GM21619 (cell line): ENCODE results near the gene RND3.

Source experiments
- ATAC-seq: cut with Tn5 transposase; IDR thresholded peaks from one replicate; pipeline ENCODE4 v1.9.1; 2021; ENCODE audit not compliant: unreplicated experiment

Gene RND3

DNA sequence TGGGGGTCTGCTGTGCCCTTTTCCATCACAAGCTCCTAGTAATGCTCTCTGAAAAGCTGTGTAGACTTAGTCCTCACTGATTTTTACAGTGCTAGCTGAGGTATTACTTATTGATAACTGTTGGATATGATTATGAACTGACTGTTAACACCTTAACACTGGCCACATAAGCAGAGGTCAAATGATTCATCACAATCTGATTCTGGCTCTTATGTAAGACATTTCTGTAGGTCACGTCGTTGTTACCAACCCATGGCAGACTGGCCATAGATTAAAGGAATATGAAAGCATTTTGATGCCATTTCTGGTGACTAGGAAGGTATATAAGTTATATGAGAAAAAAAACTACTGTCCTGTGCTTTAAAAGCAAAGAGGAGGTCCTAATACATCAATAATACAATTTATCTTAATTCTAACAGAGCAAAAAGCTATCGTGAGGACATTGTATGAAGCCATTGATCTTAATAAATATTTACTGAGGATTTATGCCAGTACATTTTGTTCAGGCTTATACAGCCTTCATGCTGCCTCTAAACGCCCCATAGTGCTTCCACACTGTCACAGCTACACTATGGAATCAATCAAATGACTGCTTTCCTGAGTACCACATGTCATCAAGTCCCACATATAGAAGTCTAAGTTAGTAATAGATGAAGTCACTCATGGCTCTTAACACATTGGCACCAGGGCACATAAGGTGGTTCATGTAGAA lies 6.9 kb upstream of the RND3 start:
- ATAC-seq: no peak

DNA sequence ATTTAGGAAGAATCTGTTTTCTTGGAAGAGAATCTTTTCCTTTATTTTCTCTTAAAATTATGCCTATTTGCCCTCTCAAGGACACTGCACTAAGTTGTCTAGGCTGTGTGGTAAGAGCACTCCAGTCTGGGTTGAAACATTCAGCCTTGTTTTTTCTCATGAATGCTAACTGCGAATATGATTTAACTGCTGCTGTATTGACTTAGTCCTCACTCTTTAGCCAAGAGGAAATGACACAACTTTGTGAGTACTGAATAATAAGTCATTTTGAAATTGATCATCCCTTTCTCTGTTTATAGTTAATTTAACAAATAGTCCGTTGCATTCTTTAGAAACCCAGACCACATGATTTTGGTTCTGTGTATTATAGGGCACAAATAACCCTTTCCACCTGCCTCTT lies 4.5 kb upstream of the RND3 start:
- ATAC-seq: no peak

- no peak for ATAC-seq
These were observed 4.0 kb upstream of the RND3 start for GRCh38 chr2:150491430-150491829.

- ATAC-seq: no peak
These were observed 3.0 kb upstream of the RND3 start for GRCh38 chr2:150490466-150490865.

- ATAC-seq: no peak
These were observed 655 bp downstream of the RND3 start for GRCh38 chr2:150486539-150487484.

DNA sequence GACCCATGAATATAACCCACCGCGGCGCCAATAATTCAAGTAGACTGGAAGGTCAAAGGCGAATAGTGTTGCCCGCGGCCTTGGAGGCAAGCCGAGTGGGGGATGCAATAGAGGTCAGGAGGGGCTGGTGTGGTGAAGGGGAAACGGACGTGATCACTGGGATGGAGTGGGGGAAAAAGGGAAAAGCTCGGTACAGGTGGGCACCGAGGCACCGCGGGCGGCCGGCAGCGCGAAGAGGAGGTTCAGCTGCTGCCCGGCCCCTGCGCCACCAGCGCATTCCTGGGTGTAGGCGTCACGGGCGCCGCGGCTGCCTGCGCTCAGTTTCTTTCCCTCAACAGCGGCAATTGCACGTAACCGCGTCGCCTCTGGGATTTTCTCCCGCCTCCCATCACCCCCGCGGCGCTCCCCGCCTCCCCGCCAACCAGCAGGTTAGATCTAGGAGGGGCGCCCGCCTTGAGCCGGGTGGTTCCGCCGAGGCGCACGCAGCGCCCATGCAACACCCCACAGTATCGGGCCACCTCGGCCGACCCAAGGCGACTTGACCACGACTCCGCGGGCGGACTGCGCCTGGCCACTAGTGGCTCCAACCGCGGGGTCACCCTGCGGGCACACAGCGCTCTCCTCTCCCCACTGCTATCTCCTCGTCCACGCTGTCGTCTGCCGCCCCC lies 1.5 kb downstream of the RND3 start:
- no peak for ATAC-seq

DNA sequence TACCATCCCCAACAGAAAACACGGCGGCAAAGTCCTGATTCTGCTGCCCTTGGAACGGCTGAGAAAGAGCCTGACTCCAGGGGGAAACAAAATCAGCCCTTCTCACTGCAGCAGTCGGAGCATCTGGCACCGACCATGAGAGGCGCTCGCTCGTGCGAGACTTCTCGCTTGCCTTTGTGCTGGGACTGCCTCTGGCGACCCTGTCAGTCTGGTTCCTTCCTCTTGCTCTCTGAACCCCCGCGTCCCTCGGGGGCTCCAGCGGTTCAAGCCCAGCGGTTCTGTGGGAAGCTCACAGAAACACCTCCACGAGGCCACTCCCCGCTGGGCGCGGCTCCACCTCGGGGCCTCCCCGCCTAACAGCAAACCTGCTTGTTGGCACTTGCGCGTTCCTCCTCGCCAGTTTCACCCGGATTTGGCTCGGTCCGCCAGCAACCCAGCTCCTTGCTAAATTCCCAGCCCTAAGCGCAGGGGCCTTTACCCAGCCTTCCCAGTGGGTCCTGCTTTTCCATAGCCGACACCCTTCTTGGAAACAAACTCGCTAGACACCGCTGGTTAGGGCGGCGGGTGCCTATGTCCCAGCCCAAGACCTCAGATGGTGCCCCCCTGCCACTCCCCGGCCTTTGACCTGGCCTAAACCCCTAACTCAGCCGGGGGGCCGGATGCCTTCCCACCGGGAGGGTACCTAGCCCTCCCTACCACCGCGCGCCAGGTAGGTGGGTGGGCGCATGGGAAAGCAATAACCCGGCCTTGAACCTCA lies 2.2 kb downstream of the RND3 start:
- ATAC-seq: no peak

DNA sequence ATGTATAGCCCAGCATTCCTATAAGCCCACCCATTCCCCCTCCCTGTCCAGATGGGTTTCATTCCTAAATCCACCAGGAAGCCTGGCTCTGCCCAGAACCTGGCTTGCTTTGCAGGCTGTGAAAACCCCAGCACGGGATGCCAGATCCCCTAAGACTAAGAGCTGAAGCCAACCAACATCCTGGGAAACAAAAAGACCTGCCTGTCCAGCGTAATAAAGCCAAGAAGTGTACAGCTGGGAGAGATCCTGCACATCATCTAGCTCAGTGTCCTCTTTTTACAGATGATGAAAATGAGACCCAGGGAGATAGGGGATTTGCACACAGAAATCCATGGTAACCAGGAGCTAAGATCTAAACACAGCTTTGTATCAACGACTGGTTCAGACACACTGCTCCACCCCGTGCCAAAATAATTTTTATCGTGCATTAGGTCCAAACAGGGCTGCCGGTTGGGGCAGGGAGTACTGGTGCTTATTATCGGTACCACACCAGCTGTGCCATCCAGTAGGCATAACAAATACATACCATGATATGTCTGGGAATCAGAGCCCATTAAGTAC lies 2.9 kb downstream of the RND3 start:
- ATAC-seq: no peak

- ATAC-seq: no peak
These were observed 3.5 kb downstream of the RND3 start for GRCh38 chr2:150484006-150484405.

DNA sequence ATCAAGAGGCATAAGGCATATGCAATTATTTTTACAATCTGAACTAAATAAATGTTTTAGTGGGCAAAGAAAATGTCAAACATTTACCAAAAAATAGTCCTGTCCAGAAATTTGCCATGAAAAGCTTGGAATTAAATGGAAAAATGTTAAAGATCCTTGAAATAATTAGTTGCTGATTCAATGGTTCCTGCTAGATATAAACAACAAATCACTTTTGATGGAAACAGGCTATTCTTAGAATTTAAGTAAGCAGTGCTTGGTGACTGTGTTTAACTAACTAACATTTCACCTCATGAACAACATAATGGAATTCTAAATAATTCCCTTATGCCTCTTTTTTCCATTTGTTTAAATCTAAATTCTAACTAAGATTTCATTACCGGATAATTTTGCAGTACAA lies 3.9 kb downstream of the RND3 start:
- ATAC-seq: no peak

- ATAC-seq: no peak
These were observed 4.6 kb downstream of the RND3 start for GRCh38 chr2:150482667-150483400.

DNA sequence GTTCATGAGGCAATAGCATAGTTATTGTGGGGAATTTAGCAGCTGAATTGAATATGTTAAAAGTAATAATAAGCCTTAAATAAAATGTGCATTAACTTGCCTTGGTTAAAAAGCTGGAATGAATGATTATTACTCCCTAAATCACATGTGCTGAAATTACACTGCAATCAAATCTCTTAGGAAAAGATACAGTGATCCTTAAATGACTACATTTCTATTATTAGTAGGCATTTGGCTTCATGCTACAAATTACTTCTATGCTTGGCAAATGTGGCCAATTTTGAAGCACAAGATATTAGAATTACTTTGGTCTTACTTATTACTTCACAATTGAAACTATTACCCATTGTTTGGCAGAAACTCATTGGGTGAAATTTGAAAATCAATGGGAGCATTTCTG lies 5.4 kb downstream of the RND3 start:
- no peak for ATAC-seq

GRCh38 chr2:150480971-150481830 lies 6.3 kb downstream of the RND3 start:
- no peak for ATAC-seq

DNA sequence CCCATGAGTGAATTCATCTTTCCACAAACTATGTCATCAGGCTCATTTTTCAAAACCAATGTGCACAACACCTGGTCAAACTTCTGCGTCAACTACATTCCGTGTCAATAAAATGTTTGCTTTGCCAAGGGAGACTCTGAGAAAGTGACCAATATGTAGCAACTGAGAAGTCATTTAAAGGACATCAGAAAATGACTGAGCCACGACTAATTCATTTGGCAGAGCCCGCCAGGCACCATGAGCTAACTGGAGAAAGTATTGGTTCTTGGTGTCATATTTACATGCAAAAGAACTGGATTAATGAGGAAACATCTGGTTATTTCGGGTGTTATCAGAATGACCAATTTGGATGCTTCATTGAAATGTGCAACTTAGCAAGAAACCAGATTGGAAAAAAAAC lies 7.2 kb downstream of the RND3 start:
- ATAC-seq: no peak

DNA sequence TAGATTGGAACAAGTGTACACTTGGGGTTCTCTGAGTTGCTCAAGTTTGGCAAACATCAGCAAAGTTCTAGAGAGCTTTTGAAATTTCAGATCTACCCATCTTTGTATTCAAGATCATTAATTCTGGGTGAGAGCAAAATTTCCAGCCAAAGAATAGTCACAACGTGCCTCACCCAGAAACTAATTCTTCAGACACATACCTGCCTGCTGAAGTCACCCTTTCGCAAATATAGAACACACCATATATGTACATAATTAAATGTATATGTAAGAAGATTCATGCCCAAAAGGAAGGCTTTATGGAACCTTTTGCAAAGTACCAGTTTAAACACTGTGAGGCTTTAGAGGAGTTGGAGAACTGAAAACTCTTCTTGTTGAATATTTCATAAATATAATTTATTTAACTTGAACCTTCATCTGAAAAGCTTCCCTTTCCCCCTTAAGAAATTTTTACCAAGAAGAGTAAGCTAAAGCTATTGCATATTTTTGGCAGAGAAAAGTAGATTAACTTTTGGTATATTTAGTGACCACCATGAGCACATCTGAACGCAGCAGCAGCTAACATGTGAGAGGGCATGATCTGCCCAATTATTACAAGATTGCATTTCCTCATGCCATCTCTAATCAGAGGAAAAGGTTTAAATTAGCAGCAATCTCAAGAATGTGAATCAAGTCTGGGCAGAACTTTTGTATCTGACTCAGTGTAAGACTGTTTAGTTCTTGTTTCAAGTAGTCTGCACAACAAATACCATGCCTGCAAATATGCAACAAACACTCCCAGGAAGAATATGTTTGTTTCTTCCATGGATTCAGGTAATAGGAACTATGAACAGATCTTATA lies 8.2 kb downstream of the RND3 start:
- no peak for ATAC-seq

DNA sequence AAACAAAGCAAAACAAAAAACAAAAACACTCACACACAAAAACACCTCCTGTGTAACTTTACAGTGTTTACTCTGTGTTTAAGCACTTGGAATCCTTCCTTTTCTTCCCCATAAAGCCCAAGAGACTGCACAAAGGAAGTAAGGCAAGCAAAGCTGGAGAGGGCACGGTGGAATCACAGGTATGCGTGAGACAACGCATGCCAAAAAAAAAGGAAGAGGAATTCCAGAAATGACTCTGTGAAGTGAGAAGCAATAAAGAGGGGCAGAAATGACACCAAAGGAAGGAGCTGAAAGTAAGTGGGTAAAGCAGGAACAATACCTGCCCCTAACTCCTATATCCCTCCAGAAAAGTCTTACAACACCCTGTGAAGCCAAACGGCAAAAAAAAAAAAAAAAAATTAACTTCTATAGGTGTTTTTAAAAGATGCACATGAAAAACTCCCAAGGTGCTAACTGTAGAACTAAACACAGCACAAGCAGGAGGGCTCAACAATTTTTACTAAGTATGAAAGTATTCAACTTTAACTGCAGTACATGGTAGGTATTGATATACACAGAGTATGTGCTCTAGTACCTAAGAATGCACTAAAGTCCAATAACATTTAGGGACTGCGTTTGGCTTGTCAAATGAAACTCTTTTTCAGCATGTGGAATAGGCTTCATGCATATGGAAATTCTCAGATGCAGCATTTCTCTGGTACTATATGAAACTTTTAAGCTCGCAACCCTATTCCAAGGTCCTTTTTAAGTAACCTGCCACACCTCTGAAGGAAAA lies 9.1 kb downstream of the RND3 start:
- ATAC-seq: no peak

DNA sequence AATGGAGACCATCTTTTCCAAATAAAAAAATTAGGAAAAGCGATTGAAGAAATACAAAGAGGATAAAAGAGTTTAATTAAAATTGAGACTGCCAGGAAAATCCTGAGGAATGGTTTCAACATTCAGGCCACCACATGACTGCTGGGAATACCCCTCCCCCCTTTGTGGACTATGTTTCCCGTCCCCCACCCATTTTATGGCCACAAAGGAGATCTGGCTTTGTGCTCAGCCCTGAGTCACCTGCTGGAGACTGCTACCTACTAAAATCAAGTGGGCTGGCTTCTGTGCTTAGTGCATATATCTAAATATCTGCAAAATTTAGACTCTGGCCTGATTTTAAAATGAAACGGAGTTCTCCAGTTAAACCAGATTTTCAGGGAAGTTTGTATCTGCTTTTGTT lies 10.1 kb downstream of the RND3 start:
- ATAC-seq: no peak
